ENCODE results near the gene SUPT20HL1. TPM values are rescaled to one million over a fixed set of nuclear protein-coding genes. Genes with fewer than 3 reads are reported as not detected.

SUPT20HL1 gene
- total RNA-seq, 1 experiment from 2014 or later, result not detected

- no peak for DNase-seq (ENCODE audit: low spot score)
- Histone ChIP-seq H3K36me3 (ENCODE audit: insufficient read depth, low read length, poor library complexity, severe bottlenecking) (no peaks in the 10 kb centered on the region), H3K4me3 (ENCODE audit: low read depth, low read length, poor library complexity, severe bottlenecking) (no peak overlapping the region), H3K27ac (ENCODE audit: low read depth, low read length, poor library complexity, severe bottlenecking) (no peak overlapping the region), H3K9me3 (ENCODE audit: low read depth, low read length, poor library complexity, severe bottlenecking) (no peaks in the 10 kb centered on the region), H3K4me1 (ENCODE audit: insufficient read depth, low read length, poor library complexity, severe bottlenecking) (no peaks in the 10 kb centered on the region), H3K27me3 (replicated peaks; ENCODE audit: insufficient read depth, low read depth, low read length, poor library complexity) (peaks cover 10% of the 10 kb centered on the region)
- TF ChIP-seq EZH2 (IDR thresholded peaks at IDR 0.05; ENCODE audit: borderline replicate concordance, low read depth, low read length, poor library complexity, severe bottlenecking), result no peak
- TF ChIP-seq, protein P1, sequence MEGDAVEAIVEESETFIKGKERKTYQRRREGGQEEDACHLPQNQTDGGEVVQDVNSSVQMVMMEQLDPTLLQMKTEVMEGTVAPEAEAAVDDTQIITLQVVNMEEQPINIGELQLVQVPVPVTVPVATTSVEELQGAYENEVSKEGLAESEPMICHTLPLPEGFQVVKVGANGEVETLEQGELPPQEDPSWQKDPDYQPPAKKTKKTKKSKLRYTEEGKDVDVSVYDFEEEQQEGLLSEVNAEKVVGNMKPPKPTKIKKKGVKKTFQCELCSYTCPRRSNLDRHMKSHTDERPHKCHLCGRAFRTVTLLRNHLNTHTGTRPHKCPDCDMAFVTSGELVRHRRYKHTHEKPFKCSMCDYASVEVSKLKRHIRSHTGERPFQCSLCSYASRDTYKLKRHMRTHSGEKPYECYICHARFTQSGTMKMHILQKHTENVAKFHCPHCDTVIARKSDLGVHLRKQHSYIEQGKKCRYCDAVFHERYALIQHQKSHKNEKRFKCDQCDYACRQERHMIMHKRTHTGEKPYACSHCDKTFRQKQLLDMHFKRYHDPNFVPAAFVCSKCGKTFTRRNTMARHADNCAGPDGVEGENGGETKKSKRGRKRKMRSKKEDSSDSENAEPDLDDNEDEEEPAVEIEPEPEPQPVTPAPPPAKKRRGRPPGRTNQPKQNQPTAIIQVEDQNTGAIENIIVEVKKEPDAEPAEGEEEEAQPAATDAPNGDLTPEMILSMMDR (conservative IDR thresholded peaks at IDR 0.05; ENCODE audit: low read depth, low read length), result no peak
- ChIA-PET POLR2A (ENCODE audit: low non-redundant PET) (no interaction called here), CTCF (no interaction called here)
- intact Hi-C loops (cut with micrococcal nuclease; ENCODE audit: unreplicated experiment), result no loop called here
- no TSS peak for BruUV-seq (replicated peaks)
Measured at GRCh38 chrX:24321741-24322395, 38.6 kb upstream of the SUPT20HL1 start.

DNA sequence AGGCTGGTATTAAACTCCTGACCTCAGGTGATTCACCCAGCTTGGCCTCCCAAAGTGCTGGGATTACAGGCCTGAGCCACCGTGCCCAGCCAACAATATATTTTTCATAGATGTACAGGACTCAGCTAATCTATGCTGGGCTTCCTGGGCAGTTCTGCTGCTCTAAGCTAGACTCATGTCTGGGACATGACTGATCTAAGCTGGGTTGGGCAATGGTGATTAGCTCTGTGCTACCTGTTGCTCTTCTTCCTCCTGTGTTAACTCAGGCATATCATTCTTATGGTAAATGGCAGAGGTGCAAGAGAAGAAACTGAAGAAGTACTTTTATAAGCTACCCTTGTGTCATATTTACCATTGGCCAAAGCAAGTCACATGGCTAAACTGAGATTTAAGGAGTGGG lies 35.2 kb upstream of the SUPT20HL1 start:
- peaks cover 10% of the 10 kb centered on the region for H3K27me3 ChIP-seq (replicated peaks; ENCODE audit: insufficient read depth, low read depth, low read length, poor library complexity)
- intact Hi-C loops (cut with micrococcal nuclease; ENCODE audit: unreplicated experiment), result no loop called here
- no peak overlapping the region for H3K4me3 ChIP-seq (ENCODE audit: low read depth, low read length, poor library complexity, severe bottlenecking)
- no peak for DNase-seq (ENCODE audit: low spot score)
- no peak overlapping the region for H3K27ac ChIP-seq (ENCODE audit: low read depth, low read length, poor library complexity, severe bottlenecking)
- no peaks in the 10 kb centered on the region for H3K4me1 ChIP-seq (ENCODE audit: insufficient read depth, low read length, poor library complexity, severe bottlenecking)
- H3K36me3 ChIP-seq (ENCODE audit: insufficient read depth, low read length, poor library complexity, severe bottlenecking), result no peaks in the 10 kb centered on the region
- CTCF ChIA-PET, result no interaction called here
- no peaks in the 10 kb centered on the region for H3K9me3 ChIP-seq (ENCODE audit: low read depth, low read length, poor library complexity, severe bottlenecking)
- POLR2A ChIA-PET (ENCODE audit: low non-redundant PET), result no interaction called here
- BruUV-seq (replicated peaks), result no TSS peak
- TF ChIP-seq, protein P1 (conservative IDR thresholded peaks at IDR 0.05; ENCODE audit: low read depth, low read length), result no peak
- TF ChIP-seq EZH2 (IDR thresholded peaks at IDR 0.05; ENCODE audit: borderline replicate concordance, low read depth, low read length, poor library complexity, severe bottlenecking), result no peak

DNA sequence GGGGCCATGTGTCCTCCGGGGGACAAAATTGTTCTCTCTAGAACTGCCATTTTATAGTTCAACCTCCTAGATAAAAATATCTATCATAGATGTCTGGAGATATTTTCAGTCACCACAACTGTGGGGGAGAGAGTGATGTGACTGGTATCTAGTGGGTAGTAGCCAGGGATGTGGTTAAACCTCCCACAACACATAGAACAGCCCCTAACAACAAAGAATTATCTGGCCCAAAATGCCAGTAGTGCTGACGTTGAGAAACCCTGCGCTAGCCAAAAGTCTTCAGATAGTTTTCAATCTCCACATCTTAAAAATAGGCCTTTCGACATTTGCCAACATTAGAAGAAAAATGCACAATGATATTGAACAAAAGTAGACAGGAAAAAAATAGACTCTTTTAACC lies 27.6 kb upstream of the SUPT20HL1 start:
- peaks cover 8% of the 10 kb centered on the region for H3K4me1 ChIP-seq (ENCODE audit: insufficient read depth, low read length, poor library complexity, severe bottlenecking)
- POLR2A ChIA-PET (ENCODE audit: low non-redundant PET), result no interaction called here
- H3K36me3 ChIP-seq (ENCODE audit: insufficient read depth, low read length, poor library complexity, severe bottlenecking), result no peaks in the 10 kb centered on the region
- no peak overlapping the region for H3K27ac ChIP-seq (ENCODE audit: low read depth, low read length, poor library complexity, severe bottlenecking)
- BruUV-seq (replicated peaks), result no TSS peak
- CTCF ChIA-PET, result no interaction called here
- H3K27me3 ChIP-seq (replicated peaks; ENCODE audit: insufficient read depth, low read depth, low read length, poor library complexity), result peaks cover 11% of the 10 kb centered on the region
- H3K9me3 ChIP-seq (ENCODE audit: low read depth, low read length, poor library complexity, severe bottlenecking), result no peaks in the 10 kb centered on the region
- intact Hi-C loops (cut with micrococcal nuclease; ENCODE audit: unreplicated experiment), result no loop called here
- TF ChIP-seq, protein P1 (conservative IDR thresholded peaks at IDR 0.05; ENCODE audit: low read depth, low read length), result no peak
- TF ChIP-seq EZH2 (IDR thresholded peaks at IDR 0.05; ENCODE audit: borderline replicate concordance, low read depth, low read length, poor library complexity, severe bottlenecking), result no peak
- peak; percentile 14 for DNase-seq (ENCODE audit: low spot score)
- no peak overlapping the region for H3K4me3 ChIP-seq (ENCODE audit: low read depth, low read length, poor library complexity, severe bottlenecking)
